ENCODE data around the gene GRIN1. TPM values are rescaled to one million over a fixed set of nuclear protein-coding genes. Genes with fewer than 3 reads are reported as not detected.

The GRIN1 gene
- total RNA-seq, 2 experiments from 2014 or later: 0.06 TPM; not detected in 1

- ChIA-PET POLR2A (interaction anchor here (1.1 kb wide), 1 partner anchor 71 kb away, joined by 3 read pairs; no protein-coding TSS in a partner anchor), CTCF (interaction anchor here (0.7 kb wide), 1 partner anchor 13 kb away, joined by 3 read pairs; no protein-coding TSS in a partner anchor)
Measured at GRCh38 chr9:137168573-137168903, 29.6 kb downstream of the GRIN1 start.

GRCh38 chr9:137168904-137169856 is 30.2 kb downstream of the GRIN1 start:
- CTCF ChIA-PET: interaction anchor here (0.7 kb wide), 1 partner anchor 12 kb away, joined by 3 read pairs; no protein-coding TSS in a partner anchor
- POLR2A ChIA-PET: interaction anchor here (0.8 to 1.1 kb wide), 2 partner anchors 63 to 72 kb away, joined by 3 to 5 read pairs; no protein-coding TSS in a partner anchor

GRCh38 chr9:137169896-137170358 is 31.0 kb downstream of the GRIN1 start, which contains the start of gene LRRC26:
LRRC26 (minus strand) TSS chr9:137170051; CDS start chr9:137169943, 108 bp downstream.
- POLR2A ChIA-PET: interaction anchor here (0.8 kb wide), 1 partner anchor 63 kb away, joined by 5 read pairs; no protein-coding TSS in a partner anchor

GRCh38 chr9:137170486-137171148 is 31.7 kb downstream of the GRIN1 start:
- POLR2A ChIA-PET: no interaction called here
- CTCF ChIA-PET: no interaction called here

More at GRCh38 chr9:137169896-137170358, 31.0 kb downstream of the GRIN1 start, which contains the start of gene LRRC26:
- CTCF ChIA-PET: no interaction called here

- POLR2A ChIA-PET: no interaction called here
- CTCF ChIA-PET: no interaction called here
Measured at GRCh38 chr9:137171149-137171900, 32.4 kb downstream of the GRIN1 start.

GRCh38 chr9:137172901-137173795 is 34.2 kb downstream of the GRIN1 start:
- CTCF ChIA-PET: interaction anchor here (2.0 kb wide), 1 partner anchor 63 kb away, joined by 5 read pairs; no protein-coding TSS in a partner anchor
- POLR2A ChIA-PET: no interaction called here

- ChIA-PET POLR2A (interaction anchor here (0.8 kb wide), 1 partner anchor 67 kb away, joined by 3 read pairs; the partner anchor contains the start of gene TUBB4B), CTCF (interaction anchor here (1.5 to 2.0 kb wide), 2 partner anchors 12 to 62 kb away, joined by 5 read pairs; no protein-coding TSS in a partner anchor)
Measured at GRCh38 chr9:137173796-137174664, 35.1 kb downstream of the GRIN1 start.

- POLR2A ChIA-PET: interaction anchor here (0.8 kb wide), 1 partner anchor 66 kb away, joined by 3 read pairs; the partner anchor contains the start of gene TUBB4B
- CTCF ChIA-PET: interaction anchor here (1.2 to 2.2 kb wide), 4 partner anchors 12 to 62 kb away, joined by 3 to 5 read pairs (median 5); no protein-coding TSS in a partner anchor
Measured at GRCh38 chr9:137174722-137175293, 35.9 kb downstream of the GRIN1 start.

- CTCF ChIA-PET: interaction anchor here (0.8 to 2.2 kb wide), 8 partner anchors 11 to 61 kb away, joined by 3 to 5 read pairs (median 4); partner anchors contain the start of genes ANAPC2, GRIN1 and SSNA1
- POLR2A ChIA-PET: no interaction called here
Measured at GRCh38 chr9:137175345-137175961, 36.5 kb downstream of the GRIN1 start.

- CTCF ChIA-PET: interaction anchor here (0.6 to 2.2 kb wide), 7 partner anchors 12 to 56 kb away, joined by 3 to 5 read pairs (median 4); partner anchors contain the start of genes ANAPC2, GRIN1, RNF224 and SSNA1
- POLR2A ChIA-PET: no interaction called here
Measured at GRCh38 chr9:137176302-137177182, 37.6 kb downstream of the GRIN1 start.

- ChIA-PET CTCF (interaction anchor here (0.7 kb wide), 2 partner anchors 9 to 20 kb away, joined by 3 to 4 read pairs; no protein-coding TSS in a partner anchor), POLR2A (no interaction called here)
Measured at GRCh38 chr9:137178201-137178938, 39.4 kb downstream of the GRIN1 start.

GRCh38 chr9:137178939-137179630 is 40.1 kb downstream of the GRIN1 start:
- ChIA-PET CTCF (interaction anchor here (0.7 kb wide), 2 partner anchors 19 to 30 kb away, joined by 3 read pairs; no protein-coding TSS in a partner anchor), POLR2A (no interaction called here)

- POLR2A ChIA-PET: no interaction called here
- CTCF ChIA-PET: no interaction called here
Measured at GRCh38 chr9:137179761-137180160, 40.8 kb downstream of the GRIN1 start.

GRCh38 chr9:137180491-137180890 is 41.5 kb downstream of the GRIN1 start:
- CTCF ChIA-PET: interaction anchor here (1.4 kb wide), 1 partner anchor 12 kb away, joined by 3 read pairs; no protein-coding TSS in a partner anchor
- POLR2A ChIA-PET: no interaction called here
